ENCODE data around the gene MAST4. TPM values are rescaled to one million over a fixed set of nuclear protein-coding genes. Genes with fewer than 3 reads are reported as not detected.

MAST4 gene
- total and polyA plus RNA-seq, 7 experiments from 2014 or later = 11.3 to 39.0 (median 28.3) TPM

DNA sequence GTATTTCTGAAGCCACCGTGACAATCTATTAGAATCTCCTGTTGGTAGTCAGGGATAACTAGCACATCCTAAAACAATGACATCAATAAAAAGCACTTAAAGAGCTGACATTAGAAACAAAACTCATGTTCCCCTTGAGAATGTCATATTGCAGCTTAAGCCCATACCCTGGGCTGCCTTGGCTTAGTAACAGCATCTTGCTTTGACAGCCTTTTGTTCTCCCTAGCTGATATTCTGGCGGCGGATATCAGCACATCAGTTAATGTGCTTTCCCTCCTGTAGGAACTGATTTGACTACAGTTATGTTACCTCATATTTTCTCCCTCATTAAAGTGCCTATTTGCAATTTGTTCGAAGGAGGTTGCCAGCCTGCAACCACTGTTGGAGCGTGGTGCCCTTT, 386.3 kb downstream of the MAST4 start:
- H3K9me3 ChIP-seq (ENCODE audit: control insufficient read depth in 2 of 3, low read length in 3 of 3) = no peaks in the 10 kb centered on the region
- Mint-ChIP-seq H3K4me3 (no peak overlapping the region), H3K27ac (no peak overlapping the region), H3K9me3 (no peaks in the 10 kb centered on the region), H3K27me3 (peaks cover 5 to 11% (median 6%) of the 10 kb centered on the region in 5 donors), H3K4me1 (peaks cover 0 to 10% (median 0%) of the 10 kb centered on the region in 7 donors), H3K36me3 (no peaks in the 10 kb centered on the region)
- no peaks in the 10 kb centered on the region for H3K36me3 ChIP-seq (ENCODE audit: control insufficient read depth in 2 of 3, insufficient read depth in 3 of 3, low read length in 3 of 3)
- intact Hi-C loops (cut with micrococcal nuclease) = no loop called here
- ATAC-seq (no peak), DNase-seq (no peak)
- ChIA-PET POLR2A (no interaction called here), CTCF (interaction anchor here (0.6 kb wide), 1 partner anchor 22 kb away, joined by 4 read pairs; no protein-coding TSS in a partner anchor)
- no peaks in the 10 kb centered on the region for H3K27me3 ChIP-seq (ENCODE audit: control insufficient read depth in 2 of 2, insufficient read depth in 2 of 2, low read length in 2 of 2)
- H3K4me3 ChIP-seq (ENCODE audit: low read length) = no peak overlapping the region
- H3K4me1 ChIP-seq (ENCODE audit: control insufficient read depth in 2 of 2, insufficient read depth in 2 of 2, low read length in 2 of 2) = no peaks in the 10 kb centered on the region
- H3K27ac ChIP-seq (ENCODE audit: low read depth, low read length) = no peak overlapping the region

DNA sequence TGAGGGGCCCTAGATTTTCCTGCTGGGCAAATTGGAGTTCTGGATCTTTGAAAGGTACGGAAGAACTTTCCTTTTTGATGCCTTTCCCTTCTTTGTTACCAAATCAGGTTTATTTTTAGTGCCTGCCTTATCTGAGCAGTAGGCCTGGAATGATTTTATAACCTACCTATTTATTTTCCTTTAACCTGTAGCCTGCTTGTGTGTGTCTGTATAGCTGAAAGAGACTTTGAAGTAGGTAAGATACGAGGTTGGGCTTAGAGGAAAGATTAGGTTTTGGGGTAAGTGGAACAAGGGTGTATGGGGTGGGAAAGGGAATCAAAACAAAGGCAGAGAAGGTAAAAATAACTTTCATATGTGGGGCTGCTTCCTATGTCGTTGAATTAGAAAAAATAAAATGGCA, 389.2 kb downstream of the MAST4 start:
- peaks cover 0 to 11% (median 0%) of the 10 kb centered on the region in 5 donors for H3K27me3 Mint-ChIP-seq
- no peaks in the 10 kb centered on the region for H3K9me3 Mint-ChIP-seq
- Histone ChIP-seq H3K36me3 (ENCODE audit: control insufficient read depth in 2 of 3, insufficient read depth in 3 of 3, low read length in 3 of 3) (no peaks in the 10 kb centered on the region), H3K4me1 (ENCODE audit: control insufficient read depth in 2 of 2, insufficient read depth in 2 of 2, low read length in 2 of 2) (no peaks in the 10 kb centered on the region), H3K9me3 (ENCODE audit: control insufficient read depth in 2 of 3, low read length in 3 of 3) (no peaks in the 10 kb centered on the region), H3K27me3 (ENCODE audit: control insufficient read depth in 2 of 2, insufficient read depth in 2 of 2, low read length in 2 of 2) (no peaks in the 10 kb centered on the region), H3K4me3 (ENCODE audit: low read length) (no peak overlapping the region), H3K27ac (ENCODE audit: low read depth, low read length) (no peak overlapping the region)
- H3K4me1 Mint-ChIP-seq = peaks cover 0 to 12% (median 5%) of the 10 kb centered on the region in 7 donors
- no peak for DNase-seq
- H3K4me3 Mint-ChIP-seq = no peak overlapping the region
- intact Hi-C loops (cut with micrococcal nuclease) = loop anchor here in 1 of 2 donors (5.0 kb wide), 3 partner anchors 67 to 112 kb away; no protein-coding TSS in a partner anchor
- POLR2A ChIA-PET = no interaction called here
- ATAC-seq = no peak
- H3K36me3 Mint-ChIP-seq = no peaks in the 10 kb centered on the region
- peak overlapping the region in 1 of 9 donors; percentile 39 for H3K27ac Mint-ChIP-seq
- CTCF ChIA-PET = no interaction called here

GRCh38 chr5:66986009-66986408, 389.8 kb downstream of the MAST4 start:
- H3K4me3 ChIP-seq (ENCODE audit: low read length) = no peak overlapping the region
- intact Hi-C loops (cut with micrococcal nuclease) = loop anchor here in 1 of 2 donors (5.0 kb wide), 3 partner anchors 66 to 111 kb away; no protein-coding TSS in a partner anchor

GRCh38 chr5:66986534-66986933, 390.3 kb downstream of the MAST4 start:
- ChIA-PET CTCF (interaction anchor here (0.9 to 2.1 kb wide), 6 partner anchors 8 to 221 kb away, joined by 3 to 9 read pairs (median 4); no protein-coding TSS in a partner anchor), POLR2A (interaction anchor here (1.6 kb wide), 1 partner anchor 19 kb away, joined by 3 read pairs; no protein-coding TSS in a partner anchor)
- Mint-ChIP-seq H3K4me3 (no peak overlapping the region), H3K9me3 (no peaks in the 10 kb centered on the region), H3K27ac (peak overlapping the region in 1 of 9 donors; percentile 70), H3K4me1 (peaks cover 0 to 12% (median 5%) of the 10 kb centered on the region in 7 donors), H3K36me3 (no peaks in the 10 kb centered on the region), H3K27me3 (peaks cover 0 to 11% (median 0%) of the 10 kb centered on the region in 5 donors)
- H3K4me3 ChIP-seq (ENCODE audit: low read length) = no peak overlapping the region
- H3K36me3 ChIP-seq (ENCODE audit: control insufficient read depth in 2 of 3, insufficient read depth in 3 of 3, low read length in 3 of 3) = no peaks in the 10 kb centered on the region
- H3K27ac ChIP-seq (ENCODE audit: low read depth, low read length) = no peak overlapping the region
- intact Hi-C loops (cut with micrococcal nuclease) = loop anchor here in 1 of 2 donors (5.0 kb wide), 3 partner anchors 66 to 111 kb away; no protein-coding TSS in a partner anchor
- H3K27me3 ChIP-seq (ENCODE audit: control insufficient read depth in 2 of 2, insufficient read depth in 2 of 2, low read length in 2 of 2) = no peaks in the 10 kb centered on the region
- H3K4me1 ChIP-seq (ENCODE audit: control insufficient read depth in 2 of 2, insufficient read depth in 2 of 2, low read length in 2 of 2) = no peaks in the 10 kb centered on the region
- no peaks in the 10 kb centered on the region for H3K9me3 ChIP-seq (ENCODE audit: control insufficient read depth in 2 of 3, low read length in 3 of 3)
- ATAC-seq = no peak
- no peak for DNase-seq

More at GRCh38 chr5:66986009-66986408, 389.8 kb downstream of the MAST4 start:
- Mint-ChIP-seq H3K9me3 (no peaks in the 10 kb centered on the region), H3K4me1 (peaks cover 0 to 12% (median 5%) of the 10 kb centered on the region in 7 donors), H3K36me3 (no peaks in the 10 kb centered on the region), H3K27me3 (peaks cover 0 to 11% (median 0%) of the 10 kb centered on the region in 5 donors), H3K4me3 (no peak overlapping the region), H3K27ac (peak overlapping the region in 1 of 9 donors; percentile 39)
- Histone ChIP-seq H3K4me1 (ENCODE audit: control insufficient read depth in 2 of 2, insufficient read depth in 2 of 2, low read length in 2 of 2) (no peaks in the 10 kb centered on the region), H3K36me3 (ENCODE audit: control insufficient read depth in 2 of 3, insufficient read depth in 3 of 3, low read length in 3 of 3) (no peaks in the 10 kb centered on the region), H3K9me3 (ENCODE audit: control insufficient read depth in 2 of 3, low read length in 3 of 3) (no peaks in the 10 kb centered on the region), H3K27me3 (ENCODE audit: control insufficient read depth in 2 of 2, insufficient read depth in 2 of 2, low read length in 2 of 2) (no peaks in the 10 kb centered on the region), H3K27ac (ENCODE audit: low read depth, low read length) (no peak overlapping the region)
- CTCF ChIA-PET = interaction anchor here (0.9 to 2.0 kb wide), 3 partner anchors 17 to 221 kb away, joined by 3 to 5 read pairs (median 3); no protein-coding TSS in a partner anchor
- ATAC-seq = no peak
- POLR2A ChIA-PET = interaction anchor here (1.6 kb wide), 1 partner anchor 20 kb away, joined by 3 read pairs; no protein-coding TSS in a partner anchor
- no peak for DNase-seq

DNA sequence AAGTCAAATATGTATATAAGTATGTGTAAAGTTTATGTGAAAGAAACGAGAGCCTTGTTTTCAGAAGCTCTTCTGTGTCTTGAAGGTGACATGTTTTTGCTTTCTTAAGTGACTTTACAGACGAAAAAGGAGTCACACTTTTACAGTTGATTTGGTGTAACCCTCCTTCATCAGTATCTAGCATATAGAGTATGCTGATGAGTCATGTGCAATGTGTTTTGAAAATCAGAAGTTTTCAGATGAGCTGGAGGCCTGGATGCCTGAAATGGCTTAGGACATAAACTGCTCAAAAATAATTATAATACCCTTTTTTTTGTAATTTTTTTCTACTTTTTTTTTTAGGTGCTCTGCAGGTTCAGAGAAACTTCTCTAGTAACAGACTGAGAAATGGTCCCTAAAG, 390.9 kb downstream of the MAST4 start:
- Mint-ChIP-seq H3K27me3 (peaks cover 0 to 11% (median 0%) of the 10 kb centered on the region in 5 donors), H3K36me3 (no peaks in the 10 kb centered on the region), H3K4me3 (no peak overlapping the region), H3K27ac (no peak overlapping the region), H3K4me1 (peaks cover 0 to 12% (median 5%) of the 10 kb centered on the region in 7 donors), H3K9me3 (no peaks in the 10 kb centered on the region)
- POLR2A ChIA-PET = interaction anchor here (1.0 to 1.6 kb wide), 3 partner anchors 9 to 19 kb away, joined by 3 to 6 read pairs (median 4); no protein-coding TSS in a partner anchor
- H3K9me3 ChIP-seq (ENCODE audit: control insufficient read depth in 2 of 3, low read length in 3 of 3) = no peaks in the 10 kb centered on the region
- H3K36me3 ChIP-seq (ENCODE audit: control insufficient read depth in 2 of 3, insufficient read depth in 3 of 3, low read length in 3 of 3) = no peaks in the 10 kb centered on the region
- H3K27me3 ChIP-seq (ENCODE audit: control insufficient read depth in 2 of 2, insufficient read depth in 2 of 2, low read length in 2 of 2) = no peaks in the 10 kb centered on the region
- CTCF ChIA-PET = interaction anchor here (0.6 to 2.1 kb wide), 12 partner anchors 9 to 1381 kb away, joined by 3 to 9 read pairs (median 3); no protein-coding TSS in a partner anchor
- no peak for ATAC-seq
- no peak for DNase-seq
- H3K4me3 ChIP-seq (ENCODE audit: low read length) = no peak overlapping the region
- H3K4me1 ChIP-seq (ENCODE audit: control insufficient read depth in 2 of 2, insufficient read depth in 2 of 2, low read length in 2 of 2) = no peaks in the 10 kb centered on the region
- intact Hi-C loops (cut with micrococcal nuclease) = loop anchor here in 1 of 2 donors (5.0 kb wide), 3 partner anchors 65 to 110 kb away; no protein-coding TSS in a partner anchor
- H3K27ac ChIP-seq (ENCODE audit: low read depth, low read length) = no peak overlapping the region

- no peak overlapping the region for H3K4me3 ChIP-seq (ENCODE audit: low read length)
- DNase-seq (no peak), ATAC-seq (no peak)
- ChIA-PET POLR2A (interaction anchor here (1.0 to 1.6 kb wide), 3 partner anchors 9 to 18 kb away, joined by 3 to 6 read pairs (median 4); no protein-coding TSS in a partner anchor), CTCF (interaction anchor here (0.6 to 2.1 kb wide), 12 partner anchors 9 to 1380 kb away, joined by 3 to 9 read pairs (median 3); no protein-coding TSS in a partner anchor)
- H3K36me3 ChIP-seq (ENCODE audit: control insufficient read depth in 2 of 3, insufficient read depth in 3 of 3, low read length in 3 of 3) = no peaks in the 10 kb centered on the region
- no peaks in the 10 kb centered on the region for H3K9me3 ChIP-seq (ENCODE audit: control insufficient read depth in 2 of 3, low read length in 3 of 3)
- no peaks in the 10 kb centered on the region for H3K27me3 ChIP-seq (ENCODE audit: control insufficient read depth in 2 of 2, insufficient read depth in 2 of 2, low read length in 2 of 2)
- no peak overlapping the region for H3K27ac ChIP-seq (ENCODE audit: low read depth, low read length)
- Mint-ChIP-seq H3K36me3 (no peaks in the 10 kb centered on the region), H3K4me1 (peaks cover 0 to 16% (median 5%) of the 10 kb centered on the region in 7 donors), H3K4me3 (no peak overlapping the region), H3K27ac (no peak overlapping the region), H3K27me3 (peaks cover 0 to 11% (median 0%) of the 10 kb centered on the region in 5 donors), H3K9me3 (no peaks in the 10 kb centered on the region)
- intact Hi-C loops (cut with micrococcal nuclease) = loop anchor here in 1 of 2 donors (5.0 kb wide), 3 partner anchors 65 to 110 kb away; no protein-coding TSS in a partner anchor
- H3K4me1 ChIP-seq (ENCODE audit: control insufficient read depth in 2 of 2, insufficient read depth in 2 of 2, low read length in 2 of 2) = no peaks in the 10 kb centered on the region
Measured at GRCh38 chr5:66987540-66987939, 391.3 kb downstream of the MAST4 start.
